Measurements from ENCODE around the gene TECPR2.

The TECPR2 gene

DNA sequence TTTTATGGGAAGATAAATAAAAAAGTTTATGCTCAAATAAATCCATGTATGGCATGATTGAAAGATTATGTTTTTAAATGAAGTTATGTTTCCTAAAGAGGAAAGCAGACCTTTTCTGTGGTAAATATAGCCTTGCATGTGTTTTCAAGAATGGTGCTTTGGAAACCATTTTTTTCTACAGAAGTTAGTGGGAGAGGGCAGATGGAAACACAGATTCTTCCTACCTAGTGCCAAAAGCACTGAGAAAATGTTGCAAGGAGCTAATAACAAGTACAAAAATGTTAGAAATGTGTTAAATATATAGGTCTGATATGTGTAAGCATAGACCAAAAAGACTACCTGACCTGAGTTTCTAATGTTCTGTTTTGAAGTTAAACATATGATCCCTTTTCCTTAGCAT lies 24.3 kb downstream of the TECPR2 start:
- DNase-seq, result no peak

DNA sequence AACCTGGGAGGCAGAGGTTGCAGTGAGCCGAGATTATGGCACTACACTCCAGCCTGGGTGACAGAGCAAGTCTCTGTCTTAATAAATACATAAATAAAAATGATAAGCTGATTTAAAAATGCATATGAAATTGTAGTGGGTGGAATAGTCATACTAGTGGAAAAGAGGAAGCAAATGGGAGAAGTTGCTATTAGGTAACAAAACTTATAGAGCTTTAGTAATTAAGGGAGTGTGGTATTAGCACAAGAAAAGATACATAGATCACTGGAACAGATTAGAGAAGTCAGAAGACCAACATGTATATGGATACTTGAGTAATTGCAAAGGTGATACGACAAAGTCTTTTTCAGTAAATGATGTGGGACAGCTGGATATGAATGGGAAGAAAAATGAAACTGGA lies 26.5 kb downstream of the TECPR2 start:
- DNase-seq, result no peak

DNA sequence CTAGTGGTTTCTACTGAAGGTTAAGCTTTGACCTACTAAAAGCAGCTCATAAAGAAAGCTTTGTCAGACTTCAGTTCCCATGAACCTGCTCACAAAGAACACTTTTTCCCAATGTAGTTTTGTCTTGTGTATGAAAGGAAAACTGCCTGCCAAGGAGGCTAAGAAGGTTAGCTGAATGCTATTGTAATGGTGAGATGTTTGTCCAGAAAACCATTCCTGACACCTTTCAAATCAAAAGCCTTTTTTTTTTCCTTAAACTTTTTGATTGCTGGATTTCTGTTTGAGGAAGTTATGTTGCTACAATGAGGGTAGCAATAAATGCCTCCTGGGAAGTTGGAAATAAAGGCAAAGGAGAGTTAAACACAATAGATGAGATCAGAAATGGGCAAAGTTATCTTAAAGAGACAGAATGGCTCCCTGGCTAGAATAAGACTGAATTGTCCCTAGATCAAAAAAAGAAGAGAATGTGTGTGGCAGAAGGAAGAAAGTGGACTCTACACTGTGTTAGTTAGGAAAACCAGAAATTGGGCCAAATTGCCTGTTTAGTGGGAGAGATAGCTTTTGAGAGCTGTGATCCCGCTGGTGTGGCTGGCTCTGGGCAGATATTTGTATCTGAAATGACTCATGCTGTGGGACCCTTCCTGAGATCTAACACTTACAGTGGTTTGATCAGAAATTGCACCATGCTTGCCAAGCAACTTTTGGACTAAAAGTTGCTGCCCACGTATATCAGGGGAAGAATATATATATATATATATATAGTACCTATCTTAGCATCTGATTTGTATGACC lies 27.5 kb downstream of the TECPR2 start:
- no peak for DNase-seq

DNA sequence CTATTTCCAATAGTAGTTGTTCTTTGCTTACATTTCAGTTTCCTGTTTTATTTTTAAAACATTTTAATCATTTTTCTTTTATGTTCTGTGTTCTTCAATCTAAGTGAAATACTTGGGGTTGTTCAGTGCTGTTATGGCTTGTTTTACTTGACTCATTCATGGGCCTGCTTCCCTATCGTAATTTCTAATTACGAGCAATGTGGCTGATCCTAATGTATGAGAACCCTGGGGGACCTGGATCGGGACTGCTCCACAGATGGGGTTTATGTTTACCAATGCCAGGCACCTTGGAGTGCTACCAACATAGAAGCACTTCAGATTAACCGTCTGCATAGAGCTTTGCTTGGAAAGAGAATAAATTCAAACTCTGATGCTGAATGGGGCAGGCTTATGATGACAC lies 29.8 kb downstream of the TECPR2 start:
- no peak for DNase-seq

DNA sequence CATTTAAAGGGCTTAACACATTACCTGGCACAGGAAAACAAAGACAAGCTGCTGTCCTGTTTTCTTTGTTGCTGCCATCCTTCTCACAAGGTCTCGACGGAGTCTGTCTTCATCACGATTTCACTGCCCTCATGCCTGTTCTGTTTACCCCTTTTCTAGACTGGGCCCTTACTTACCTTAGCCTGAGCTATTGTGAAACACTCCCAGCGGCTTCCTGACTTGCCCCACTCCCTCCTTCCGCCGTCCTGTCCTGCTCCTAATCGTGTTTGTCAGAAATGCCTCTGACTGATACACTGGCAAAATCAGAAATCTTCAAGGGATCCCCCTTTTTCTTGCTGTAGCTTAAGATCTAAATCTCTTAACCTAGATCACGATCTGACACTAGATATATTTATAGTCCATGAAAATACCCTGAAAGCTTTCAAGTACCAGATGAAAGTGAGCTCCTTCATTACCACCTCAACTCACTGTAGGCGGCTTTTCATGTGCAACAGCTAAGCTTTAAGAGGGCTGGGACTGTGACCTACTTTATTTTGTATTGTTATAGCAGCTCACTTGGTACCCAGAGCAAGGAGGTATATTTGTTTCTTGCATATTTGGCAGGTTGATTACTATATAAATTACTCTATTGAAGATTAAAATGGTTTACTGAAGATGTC lies 32.1 kb downstream of the TECPR2 start:
- DNase-seq, result no peak

DNA sequence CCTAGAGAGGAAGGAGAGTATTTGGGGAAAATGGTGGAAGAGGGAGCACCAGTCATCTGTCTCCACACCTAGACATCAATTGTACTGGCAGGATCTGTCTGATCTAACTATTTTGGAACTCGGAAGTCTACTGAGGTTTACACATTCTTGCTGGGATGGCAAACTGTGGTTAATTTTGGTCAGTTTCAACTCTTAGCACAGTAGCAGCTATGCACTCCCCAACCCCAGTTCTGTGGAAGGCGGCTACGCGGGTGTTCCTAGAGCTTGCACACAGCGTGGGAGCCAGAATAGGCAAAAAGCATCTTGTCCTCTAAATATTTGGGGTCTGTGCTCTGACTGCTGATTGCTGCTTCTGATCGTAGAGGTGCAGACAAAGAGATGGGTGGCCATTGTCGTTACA lies 33.8 kb downstream of the TECPR2 start:
- no peak for DNase-seq

DNA sequence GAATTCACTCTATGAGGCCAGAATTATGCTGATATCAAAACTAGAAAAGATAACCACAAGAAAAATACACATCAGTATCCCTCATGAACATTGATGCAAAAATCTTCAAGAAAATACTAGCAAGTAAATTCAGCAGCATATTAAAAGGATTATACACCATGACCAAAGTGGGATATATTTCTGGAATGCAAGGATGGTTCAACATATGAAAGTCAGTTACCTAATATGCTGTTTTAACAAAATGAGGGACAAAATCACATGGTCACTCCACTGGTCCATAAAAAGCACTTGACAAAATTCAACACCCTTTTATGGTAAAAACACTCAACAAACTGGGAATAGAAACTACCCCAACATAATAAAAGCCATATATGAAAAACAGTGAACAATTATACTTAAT lies 40.3 kb downstream of the TECPR2 start:
- no peak for DNase-seq

DNA sequence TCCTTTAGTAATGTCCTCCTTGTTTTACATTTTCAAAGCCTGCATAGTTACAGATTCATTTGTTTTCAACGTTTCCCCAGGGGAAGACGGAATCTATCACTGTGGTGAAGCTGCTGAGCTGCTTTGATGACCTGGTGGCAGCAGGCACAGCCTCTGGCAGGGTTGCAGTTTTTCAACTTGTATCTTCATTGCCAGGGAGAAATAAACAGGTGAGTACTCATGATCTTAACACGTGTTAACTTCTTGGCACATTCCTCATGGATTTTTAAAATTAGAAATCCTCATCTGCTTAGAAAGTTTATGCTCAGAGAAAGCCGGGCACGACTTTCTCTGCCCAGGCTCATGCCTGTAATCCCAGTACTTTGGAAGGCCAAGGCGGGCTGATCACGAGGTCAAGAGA lies 44.5 kb downstream of the TECPR2 start:
- DNase-seq, result no peak

DNA sequence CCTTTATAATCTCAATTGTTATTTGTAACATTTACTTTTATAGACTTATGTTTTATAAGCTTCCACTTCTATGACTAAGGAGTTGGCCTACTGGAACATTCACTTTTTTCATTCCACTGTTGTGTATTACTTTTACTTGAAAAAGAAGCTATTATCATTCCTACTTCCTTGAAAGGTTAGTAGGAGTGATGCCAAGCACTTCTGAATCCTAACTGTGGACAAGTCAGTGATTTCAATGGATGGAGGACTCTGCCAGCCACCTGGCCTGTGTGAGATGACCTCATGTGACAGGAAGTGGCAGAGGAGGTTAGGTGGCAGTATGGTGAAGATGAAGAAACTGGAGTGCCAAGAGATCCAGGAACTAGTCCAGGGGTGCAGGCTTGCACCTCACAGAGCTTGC lies 46.0 kb downstream of the TECPR2 start:
- no peak for DNase-seq

DNA sequence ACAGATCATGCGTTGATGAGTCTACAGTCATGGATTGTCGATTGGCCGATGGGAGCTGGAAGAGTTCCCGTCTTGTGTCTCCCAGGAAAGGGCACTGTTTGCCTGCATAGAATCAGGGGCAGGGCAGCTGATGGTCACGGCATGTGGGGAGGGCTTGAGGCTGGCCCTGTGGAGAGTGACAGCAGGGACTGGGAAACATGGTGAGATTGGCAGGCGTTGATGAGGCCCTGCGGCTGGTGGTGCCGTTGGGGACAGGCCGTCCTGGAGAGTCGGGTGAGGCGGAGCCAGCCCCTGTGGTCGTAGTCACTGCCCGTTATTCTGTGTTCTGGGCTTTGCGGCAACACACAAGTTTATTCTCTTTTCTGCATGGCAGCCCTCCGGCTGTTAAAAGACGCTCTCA lies 52.9 kb downstream of the TECPR2 start:
- DNase-seq, result no peak

DNA sequence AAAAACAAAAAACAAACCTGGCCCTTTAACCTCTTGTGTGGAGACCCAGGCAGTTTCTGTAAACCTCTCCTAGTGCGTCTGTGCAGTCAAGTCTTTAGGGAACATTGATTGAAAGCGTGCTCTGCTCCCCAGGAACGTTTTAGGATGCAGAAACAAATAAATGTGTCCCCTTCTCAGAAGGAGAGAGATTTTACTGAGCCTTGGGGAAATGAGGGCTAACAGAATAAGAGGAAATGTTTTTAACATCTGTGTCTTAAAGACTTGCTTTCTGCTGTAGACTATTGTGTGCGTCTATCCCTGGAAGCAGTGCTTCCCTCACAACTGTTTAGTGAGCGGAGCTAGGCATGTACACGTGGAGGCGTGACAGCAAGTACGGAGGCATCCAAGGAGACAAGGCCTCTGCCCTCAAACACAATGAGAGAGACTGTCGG lies 54.3 kb downstream of the TECPR2 start:
- no peak for DNase-seq

DNA sequence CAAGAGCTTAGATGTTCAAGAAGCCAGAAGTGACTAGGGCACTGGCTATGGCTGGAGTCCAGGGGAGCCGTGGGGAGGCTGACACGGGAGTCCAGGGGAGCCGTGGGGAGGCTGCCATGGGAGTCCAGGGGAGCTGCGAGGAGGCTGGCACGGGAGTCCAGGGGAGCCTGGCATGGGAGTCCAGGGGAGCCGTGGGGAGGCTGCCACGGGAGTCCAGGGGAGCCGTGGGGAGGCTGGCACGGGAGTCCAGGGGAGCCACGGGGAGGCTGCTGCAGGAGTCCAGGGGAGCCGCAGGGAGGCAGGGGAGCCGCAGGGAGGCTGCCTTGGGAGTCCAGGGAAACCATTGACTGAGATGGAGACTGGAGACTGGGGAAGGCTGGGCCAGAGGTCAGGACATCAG lies 54.9 kb downstream of the TECPR2 start:
- no peak for DNase-seq

DNA sequence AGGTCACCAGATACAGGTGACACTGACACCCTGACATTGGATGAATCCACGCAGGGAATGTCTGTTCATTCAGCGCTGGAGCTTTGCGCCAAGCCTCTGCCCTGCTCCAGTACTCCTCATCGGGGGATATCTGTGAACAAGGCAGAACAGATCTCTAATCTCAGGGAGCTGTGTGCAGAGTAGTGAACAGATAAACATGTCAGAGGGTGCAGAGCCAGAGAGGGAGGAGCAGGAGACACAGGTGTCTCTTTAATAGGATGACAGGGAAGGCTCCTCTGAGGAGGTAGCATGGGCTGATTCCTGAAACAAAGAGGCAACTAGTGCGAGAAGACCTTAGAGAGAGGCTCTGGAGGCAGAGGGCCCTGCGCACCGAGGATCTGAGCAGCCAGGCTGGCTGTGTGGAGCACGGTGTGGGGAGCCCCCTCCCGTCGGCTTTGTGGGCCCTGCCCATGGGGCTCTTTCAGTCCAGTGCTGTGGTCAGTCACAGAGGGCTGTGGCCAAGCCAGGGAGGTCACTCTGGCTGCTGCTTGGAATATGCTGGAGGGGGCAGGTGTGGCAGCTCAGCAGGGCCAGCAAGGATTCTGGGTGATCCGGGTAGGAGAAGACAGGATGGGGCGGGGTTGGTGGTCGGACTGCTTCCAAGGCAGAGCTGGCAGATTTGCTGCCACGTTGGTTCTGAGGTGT lies 55.6 kb downstream of the TECPR2 start:
- DNase-seq, result no peak

DNA sequence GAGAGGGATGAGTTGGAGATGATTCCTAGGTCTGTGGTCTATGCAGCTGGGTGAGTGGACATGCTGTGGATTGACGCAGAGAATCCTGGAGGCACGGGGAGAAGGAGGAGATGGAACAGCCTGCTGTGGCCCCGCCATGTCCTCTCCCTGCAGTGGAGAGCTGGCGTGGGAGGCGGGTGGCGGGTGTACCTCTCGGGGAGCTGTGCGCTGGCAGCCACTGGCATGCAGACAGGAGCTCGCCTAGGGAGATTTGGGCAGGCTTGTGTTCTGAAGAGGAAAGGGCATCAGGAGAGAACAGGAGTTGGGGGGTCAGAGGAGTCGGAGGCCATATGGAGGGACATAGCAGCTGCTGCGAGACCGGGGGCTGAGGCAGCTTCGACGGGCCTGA lies 56.1 kb downstream of the TECPR2 start:
- DNase-seq, result no peak

DNA sequence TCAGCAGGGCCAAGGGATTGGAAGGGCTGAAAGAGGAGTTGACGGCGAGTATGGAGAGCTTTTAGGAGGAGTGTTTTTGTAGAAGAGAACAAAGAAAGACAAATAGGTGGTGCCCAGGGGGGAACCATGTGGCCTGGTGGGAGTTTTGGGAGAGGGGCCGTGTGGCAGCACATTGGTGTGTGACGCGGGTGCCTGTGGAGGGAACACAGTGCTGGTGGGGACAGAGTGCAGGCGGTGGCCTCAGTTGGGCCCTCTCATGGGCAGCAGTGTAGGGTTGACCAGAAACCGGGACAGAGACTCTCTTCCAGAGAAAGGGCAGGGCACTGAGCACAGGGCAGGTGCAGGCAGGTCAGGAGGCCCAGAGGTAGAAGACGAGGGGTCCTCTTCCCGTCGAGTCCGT lies 56.5 kb downstream of the TECPR2 start:
- DNase-seq, result no peak

DNA sequence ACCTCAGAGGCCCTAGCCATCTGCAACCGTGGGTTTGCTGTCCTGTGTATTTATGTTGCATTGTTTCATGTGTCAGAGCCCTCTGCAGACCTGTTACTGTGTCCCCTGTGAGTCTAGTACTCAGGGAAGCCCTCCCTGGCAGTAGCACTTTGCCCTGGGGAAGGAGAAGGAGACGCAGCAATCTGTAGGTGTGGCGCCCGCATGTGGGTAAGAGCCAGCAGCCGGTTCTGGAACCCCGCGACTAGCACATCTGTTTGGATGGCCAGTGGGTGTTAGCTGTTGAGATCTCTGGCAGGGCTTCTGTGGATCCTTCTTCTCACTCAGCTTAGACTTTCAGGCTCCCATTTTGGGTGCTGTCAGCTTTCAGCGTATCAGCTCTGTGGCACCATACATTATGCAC lies 57.0 kb downstream of the TECPR2 start:
- DNase-seq, result no peak

DNA sequence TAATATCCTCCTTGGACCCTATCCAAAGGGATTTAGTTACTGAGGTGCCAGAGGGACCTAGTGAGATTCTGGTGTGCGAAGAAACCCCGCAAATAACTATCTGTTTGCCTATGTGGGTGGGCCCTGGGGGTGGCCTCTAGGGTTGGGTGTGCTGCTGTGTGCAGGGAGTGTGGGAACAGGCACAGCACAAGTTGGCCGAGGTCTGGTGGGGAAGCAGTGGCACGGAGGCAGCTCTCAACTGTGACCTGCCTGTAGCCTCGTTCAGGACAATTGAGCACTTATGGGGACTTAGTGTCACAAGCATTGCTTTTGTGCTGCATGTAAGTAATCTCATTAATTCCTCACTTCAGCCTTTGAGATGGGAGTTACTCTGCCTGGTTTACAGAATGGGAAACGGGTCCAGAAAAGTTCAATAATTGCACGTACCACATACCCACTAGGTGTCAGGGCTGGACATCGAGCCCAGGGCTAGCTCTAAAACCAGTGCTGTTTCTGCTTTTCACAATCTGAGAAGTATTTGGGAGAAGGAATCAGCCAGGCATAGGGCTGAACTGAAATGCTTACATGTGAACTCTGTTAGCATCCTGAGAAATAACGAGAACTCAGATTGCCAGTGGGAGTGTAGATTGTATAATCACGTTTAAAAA lies 58.8 kb downstream of the TECPR2 start:
- no peak for DNase-seq

DNA sequence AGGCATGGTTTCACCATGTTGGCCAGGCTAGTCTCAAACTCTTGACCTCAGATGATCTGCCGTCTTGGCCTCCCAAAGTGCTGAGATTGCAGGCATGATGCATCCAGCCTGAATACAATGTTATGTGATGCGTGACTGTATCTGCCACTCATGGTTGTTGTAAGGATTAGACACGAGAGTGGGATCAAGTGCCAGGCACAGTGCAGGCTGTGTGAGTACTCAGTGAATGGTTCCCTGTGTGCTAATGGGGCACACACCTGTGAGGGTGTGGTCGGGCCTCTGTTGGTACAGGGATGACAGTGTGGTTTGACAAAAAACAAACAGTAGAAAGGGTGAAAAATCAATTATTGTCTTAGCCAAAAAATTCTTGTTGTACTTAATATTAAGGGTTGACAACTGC lies 61.8 kb downstream of the TECPR2 start:
- no peak for DNase-seq

DNA sequence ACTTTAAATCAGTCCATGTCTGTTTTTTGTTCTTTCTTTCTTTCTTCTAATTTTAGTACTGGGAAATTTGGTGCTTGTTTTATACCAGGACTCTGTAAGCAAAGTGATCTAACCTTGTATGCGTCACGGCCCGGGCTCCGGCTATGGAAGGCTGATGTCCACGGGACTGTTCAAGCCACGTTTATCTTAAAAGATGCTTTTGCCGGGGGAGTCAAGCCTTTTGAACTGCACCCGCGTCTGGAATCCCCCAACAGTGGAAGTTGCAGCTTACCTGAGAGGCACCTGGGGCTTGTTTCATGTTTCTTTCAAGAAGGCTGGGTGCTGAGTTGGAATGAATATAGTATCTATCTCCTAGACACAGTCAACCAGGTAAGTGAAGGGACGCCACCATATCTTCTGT lies 62.2 kb downstream of the TECPR2 start:
- DNase-seq, result no peak

DNA sequence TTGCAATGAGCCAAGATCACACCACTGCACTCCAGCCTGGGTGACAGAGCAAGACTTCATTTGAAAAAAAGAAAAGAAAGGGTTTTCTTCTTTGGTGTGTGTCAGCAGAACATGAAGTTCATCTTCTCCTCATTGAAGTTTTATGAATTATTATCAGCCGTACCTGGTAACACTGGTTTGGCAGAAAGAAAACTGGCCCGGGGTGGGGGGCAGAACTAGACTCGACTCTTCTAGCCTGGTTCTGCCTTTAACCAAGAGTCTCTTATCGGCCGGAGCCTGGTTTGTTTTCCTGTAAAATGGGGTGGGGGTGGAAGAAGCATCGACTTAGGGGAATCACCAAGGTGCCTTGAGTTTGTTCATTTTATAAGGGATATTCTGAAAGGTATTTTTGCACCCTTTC lies 64.1 kb downstream of the TECPR2 start:
- no peak for DNase-seq

DNA sequence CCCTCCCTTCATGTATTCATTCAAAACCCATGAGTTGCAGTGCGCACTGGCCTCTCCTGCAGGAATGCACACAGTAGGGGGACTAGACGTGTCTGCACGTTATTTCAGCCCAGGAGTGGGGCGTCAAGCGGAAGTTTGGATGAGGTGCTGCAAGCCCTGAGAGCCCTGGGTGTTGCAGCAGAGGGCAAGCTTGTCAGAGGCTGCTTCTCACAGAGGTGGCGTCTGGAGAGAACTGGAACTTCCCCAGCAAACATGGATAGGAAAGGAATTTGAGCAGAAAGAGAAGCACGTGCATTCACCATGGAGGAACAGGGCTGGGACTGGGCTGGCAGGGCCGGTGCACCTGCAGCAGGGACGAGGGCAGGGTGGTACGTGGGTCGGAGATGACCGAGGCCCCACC lies 64.9 kb downstream of the TECPR2 start:
- no peak for DNase-seq

DNA sequence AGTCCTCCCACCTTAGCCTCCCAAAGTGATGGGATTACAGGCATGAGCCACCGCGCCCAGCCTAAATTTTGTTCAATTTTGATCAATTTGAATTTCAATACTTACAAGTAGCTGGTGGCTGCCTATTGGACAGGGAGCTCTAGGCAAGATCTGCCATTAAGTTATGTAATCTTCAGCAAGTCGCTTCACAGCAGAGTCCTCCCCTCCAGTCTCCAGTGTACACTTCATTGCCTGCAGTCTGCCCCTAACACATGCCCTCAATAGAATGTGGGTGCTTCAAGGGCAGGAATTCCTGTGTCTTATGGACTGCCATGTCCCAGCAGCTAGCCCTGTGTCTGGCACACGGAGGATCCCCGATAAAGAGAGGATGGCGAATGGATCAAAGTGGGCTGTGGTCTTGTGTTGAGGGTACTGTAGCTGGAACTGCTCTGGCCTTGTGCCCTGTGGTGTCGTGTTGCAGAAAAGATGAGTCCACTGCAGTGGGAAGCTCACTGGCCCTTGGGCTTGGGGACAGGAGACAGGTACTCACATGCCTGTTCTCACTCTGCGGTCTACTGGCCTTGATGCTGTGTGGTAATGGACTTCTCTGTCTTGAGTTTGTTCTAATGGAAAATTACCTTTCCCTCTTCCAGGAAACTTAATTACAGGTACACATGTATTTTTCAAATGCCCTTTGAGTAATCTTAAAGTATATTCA lies 67.6 kb downstream of the TECPR2 start:
- DNase-seq, result no peak

DNA sequence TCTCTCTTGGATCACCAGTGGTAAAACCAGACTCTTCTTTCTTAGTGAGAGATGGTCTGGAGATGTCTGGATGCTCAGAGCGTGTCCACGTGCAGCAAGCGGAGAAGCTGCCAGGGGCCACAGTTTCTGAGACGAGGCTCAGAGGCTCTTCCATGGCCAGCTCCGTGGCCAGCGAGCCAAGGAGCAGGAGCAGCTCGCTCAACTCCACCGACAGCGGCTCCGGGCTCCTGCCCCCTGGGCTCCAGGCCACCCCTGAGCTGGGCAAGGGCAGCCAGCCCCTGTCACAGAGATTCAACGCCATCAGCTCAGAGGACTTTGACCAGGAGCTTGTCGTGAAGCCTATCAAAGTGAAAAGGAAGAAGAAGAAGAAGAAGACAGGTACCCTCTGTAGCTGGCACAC lies 69.0 kb downstream of the TECPR2 start:
- no peak for DNase-seq
